WTC11 (cell line): ENCODE data around the gene AADACL2.

Experiments
- CREB1 ChIP-seq: sonication (generic); formaldehyde crosslinking; IDR thresholded peaks from 2 replicates; pipeline ENCODE4 v1.8.0; 2023; ENCODE audit warnings: mild to moderate bottlenecking, missing genetic modification reagents
- ZNF121 ChIP-seq: sonication (generic); formaldehyde crosslinking; IDR thresholded peaks from 2 replicates; pipeline ENCODE4 v1.8.0; 2023; ENCODE audit warnings: missing genetic modification reagents
- TF ChIP-seq, protein P1 (sequence below): fragments of 200-600 bp; IDR thresholded peaks from 2 replicates; pipeline ENCODE4 v1.8.0; 2022; ENCODE audit warnings: antibody characterized with exemption
- TF ChIP-seq, protein P2 (sequence below): sonication (generic); formaldehyde crosslinking; IDR thresholded peaks from 2 replicates; pipeline ENCODE4 v1.8.0; 2022; ENCODE audit warnings: missing genetic modification reagents
- TF ChIP-seq, protein P3 (sequence below): sonication (generic); formaldehyde crosslinking; conservative IDR thresholded peaks from 2 replicates; pipeline ENCODE4 v1.8.1; 2022; ENCODE audit warnings: mild to moderate bottlenecking, missing genetic modification reagents

DNA sequence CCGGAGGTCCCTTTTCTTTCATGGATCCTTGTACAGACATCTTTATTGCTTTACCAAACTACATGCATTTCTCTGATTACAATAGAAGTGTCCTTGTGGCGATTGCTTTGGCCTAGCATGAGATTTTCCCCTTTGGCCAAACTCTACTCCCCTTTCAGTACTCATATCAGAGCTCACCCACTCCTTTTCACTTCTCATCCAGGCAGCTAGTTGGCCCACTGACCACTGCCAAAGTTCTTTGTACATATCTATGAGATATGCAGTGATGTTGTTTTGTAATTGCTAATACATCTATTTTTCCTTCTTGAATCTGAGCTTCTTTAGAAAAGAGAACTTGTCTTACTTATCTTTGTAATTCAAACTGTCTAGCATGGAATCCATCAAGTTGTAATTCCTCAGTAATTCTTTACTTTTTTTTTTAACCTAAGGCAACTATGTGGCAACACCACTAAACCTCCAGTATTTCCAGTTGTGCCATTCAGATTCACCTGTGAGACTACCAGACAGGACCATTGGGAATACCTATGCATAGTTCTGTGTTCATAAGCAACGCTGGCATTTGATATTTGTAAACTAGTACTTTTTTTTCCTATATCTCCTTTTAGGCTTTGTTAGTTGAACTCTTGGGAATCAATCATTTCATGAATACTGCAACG, 39.2 kb downstream of the AADACL2 start:
- TF ChIP-seq, protein P1, sequence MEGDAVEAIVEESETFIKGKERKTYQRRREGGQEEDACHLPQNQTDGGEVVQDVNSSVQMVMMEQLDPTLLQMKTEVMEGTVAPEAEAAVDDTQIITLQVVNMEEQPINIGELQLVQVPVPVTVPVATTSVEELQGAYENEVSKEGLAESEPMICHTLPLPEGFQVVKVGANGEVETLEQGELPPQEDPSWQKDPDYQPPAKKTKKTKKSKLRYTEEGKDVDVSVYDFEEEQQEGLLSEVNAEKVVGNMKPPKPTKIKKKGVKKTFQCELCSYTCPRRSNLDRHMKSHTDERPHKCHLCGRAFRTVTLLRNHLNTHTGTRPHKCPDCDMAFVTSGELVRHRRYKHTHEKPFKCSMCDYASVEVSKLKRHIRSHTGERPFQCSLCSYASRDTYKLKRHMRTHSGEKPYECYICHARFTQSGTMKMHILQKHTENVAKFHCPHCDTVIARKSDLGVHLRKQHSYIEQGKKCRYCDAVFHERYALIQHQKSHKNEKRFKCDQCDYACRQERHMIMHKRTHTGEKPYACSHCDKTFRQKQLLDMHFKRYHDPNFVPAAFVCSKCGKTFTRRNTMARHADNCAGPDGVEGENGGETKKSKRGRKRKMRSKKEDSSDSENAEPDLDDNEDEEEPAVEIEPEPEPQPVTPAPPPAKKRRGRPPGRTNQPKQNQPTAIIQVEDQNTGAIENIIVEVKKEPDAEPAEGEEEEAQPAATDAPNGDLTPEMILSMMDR = no peak
- TF ChIP-seq, protein P2, sequence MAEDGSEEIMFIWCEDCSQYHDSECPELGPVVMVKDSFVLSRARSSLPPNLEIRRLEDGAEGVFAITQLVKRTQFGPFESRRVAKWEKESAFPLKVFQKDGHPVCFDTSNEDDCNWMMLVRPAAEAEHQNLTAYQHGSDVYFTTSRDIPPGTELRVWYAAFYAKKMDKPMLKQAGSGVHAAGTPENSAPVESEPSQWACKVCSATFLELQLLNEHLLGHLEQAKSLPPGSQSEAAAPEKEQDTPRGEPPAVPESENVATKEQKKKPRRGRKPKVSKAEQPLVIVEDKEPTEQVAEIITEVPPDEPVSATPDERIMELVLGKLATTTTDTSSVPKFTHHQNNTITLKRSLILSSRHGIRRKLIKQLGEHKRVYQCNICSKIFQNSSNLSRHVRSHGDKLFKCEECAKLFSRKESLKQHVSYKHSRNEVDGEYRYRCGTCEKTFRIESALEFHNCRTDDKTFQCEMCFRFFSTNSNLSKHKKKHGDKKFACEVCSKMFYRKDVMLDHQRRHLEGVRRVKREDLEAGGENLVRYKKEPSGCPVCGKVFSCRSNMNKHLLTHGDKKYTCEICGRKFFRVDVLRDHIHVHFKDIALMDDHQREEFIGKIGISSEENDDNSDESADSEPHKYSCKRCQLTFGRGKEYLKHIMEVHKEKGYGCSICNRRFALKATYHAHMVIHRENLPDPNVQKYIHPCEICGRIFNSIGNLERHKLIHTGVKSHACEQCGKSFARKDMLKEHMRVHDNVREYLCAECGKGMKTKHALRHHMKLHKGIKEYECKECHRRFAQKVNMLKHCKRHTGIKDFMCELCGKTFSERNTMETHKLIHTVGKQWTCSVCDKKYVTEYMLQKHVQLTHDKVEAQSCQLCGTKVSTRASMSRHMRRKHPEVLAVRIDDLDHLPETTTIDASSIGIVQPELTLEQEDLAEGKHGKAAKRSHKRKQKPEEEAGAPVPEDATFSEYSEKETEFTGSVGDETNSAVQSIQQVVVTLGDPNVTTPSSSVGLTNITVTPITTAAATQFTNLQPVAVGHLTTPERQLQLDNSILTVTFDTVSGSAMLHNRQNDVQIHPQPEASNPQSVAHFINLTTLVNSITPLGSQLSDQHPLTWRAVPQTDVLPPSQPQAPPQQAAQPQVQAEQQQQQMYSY = no peak
- no peak for TF ChIP-seq ZNF121 (CRISPR knock-in tag)
- TF ChIP-seq CREB1 (CRISPR knock-in tag) = no peak
- TF ChIP-seq, protein P3, sequence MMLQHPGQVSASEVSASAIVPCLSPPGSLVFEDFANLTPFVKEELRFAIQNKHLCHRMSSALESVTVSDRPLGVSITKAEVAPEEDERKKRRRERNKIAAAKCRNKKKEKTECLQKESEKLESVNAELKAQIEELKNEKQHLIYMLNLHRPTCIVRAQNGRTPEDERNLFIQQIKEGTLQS (CRISPR knock-in tag) = no peak
